Cardiac fibroblast (primary cell): ENCODE measurements around the gene TGM6.

Experiments
- DNase-seq, 2 donors: peaks; one replicate each; pipeline versions ENCODE4 v3.0.0 to v3.0.0-alpha.2; 2010; ENCODE audit warnings: low read depth in 2 of 2
- H3K4me3 ChIP-seq, 2 donors: replicated peaks in 1 of 2; 1 replicate in 1 of 2; 2 replicates in 1 of 2; pipeline ENCODE4 v1.5.1; 2011; ENCODE audit warnings: low read depth in 2 of 2, low read length in 2 of 2, mild to moderate bottlenecking in 2 of 2, moderate library complexity in 1 of 2
- CTCF ChIP-seq: IDR thresholded peaks from one replicate; pipeline ENCODE4 v1.5.1; 2011; ENCODE audit warnings: low read depth, mild to moderate bottlenecking, low read length, inconsistent platforms

TGM6 gene

GRCh38 chr20:2373098-2373497, 7.6 kb upstream of the TGM6 start:
- no peak for DNase-seq
- TF ChIP-seq CTCF = no peak

GRCh38 chr20:2374346-2375125, 6.2 kb upstream of the TGM6 start:
- DNase-seq = no peak
- no peak overlapping the region for H3K4me3 ChIP-seq
- TF ChIP-seq CTCF = no peak

More at GRCh38 chr20:2373098-2373497, 7.6 kb upstream of the TGM6 start:
- H3K4me3 ChIP-seq = no peak overlapping the region

DNA sequence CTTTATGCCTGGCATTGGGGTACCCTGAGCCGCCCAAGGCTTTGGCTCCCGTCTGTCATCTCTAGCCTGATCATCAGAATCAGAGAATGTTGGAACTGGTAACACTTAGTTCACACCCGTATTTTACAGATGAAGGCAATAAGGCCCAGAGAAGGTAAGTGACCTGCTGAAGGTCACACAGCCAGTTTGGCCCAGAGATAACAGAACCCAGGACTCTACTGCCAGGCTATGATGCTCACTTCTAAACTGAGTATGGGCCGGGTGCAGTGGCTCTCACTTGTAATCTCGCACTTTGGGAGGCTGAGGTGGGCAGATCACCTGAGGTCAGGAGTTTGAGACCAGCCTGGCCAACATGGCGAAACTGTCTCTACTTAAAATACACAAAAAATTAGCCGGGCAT, 1.8 kb upstream of the TGM6 start:
- TF ChIP-seq CTCF = no peak
- no peak overlapping the region for H3K4me3 ChIP-seq
- DNase-seq = no peak

- DNase-seq = no peak
- no peak for TF ChIP-seq CTCF
- no peak overlapping the region for H3K4me3 ChIP-seq
These were observed 1.0 kb upstream of the TGM6 start for GRCh38 chr20:2379511-2380229.

DNA sequence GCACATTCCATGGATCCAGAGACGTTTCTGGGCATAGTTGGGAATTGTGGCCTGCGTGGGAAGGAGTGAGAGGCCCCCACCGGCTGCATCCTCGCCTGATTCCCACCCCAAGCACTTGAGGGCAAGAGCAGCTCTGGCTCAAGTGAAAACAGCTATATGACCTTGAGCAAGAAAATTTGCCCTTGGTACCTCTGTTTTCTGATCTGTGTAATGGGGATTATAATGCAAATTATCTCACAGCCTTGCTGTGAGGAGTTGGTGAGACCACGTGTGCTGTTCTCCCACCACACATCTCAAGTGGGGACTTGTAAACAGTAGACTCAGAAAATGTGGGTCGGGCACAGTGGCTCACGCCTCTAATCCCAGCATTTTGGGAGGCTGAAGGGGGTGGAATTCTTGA, 602 bp downstream of the TGM6 start:
- no peak for TF ChIP-seq CTCF
- H3K4me3 ChIP-seq = no peak overlapping the region
- DNase-seq = no peak

DNA sequence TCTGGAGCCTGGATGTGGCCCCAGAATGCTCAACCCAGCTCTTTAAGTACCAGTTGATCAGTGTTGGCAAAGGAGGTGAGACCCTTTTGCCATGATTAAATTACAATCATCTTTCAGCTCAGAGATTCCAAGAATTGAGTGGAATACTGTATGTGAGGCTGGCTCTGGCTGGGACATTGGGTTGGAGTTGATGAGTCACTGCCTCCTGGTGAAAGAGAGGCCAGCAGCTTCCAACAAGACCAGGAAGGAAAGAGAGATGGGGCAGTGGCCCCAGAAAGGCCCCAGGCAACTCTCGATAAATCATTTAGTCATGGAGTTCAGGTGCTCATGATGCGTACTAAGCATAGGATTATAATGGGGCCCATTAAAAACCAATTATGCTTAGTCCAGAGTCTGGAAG, 2.1 kb downstream of the TGM6 start:
- no peak overlapping the region for H3K4me3 ChIP-seq
- no peak for DNase-seq
- TF ChIP-seq CTCF = no peak

GRCh38 chr20:2385026-2385425, 4.3 kb downstream of the TGM6 start:
- no peak overlapping the region for H3K4me3 ChIP-seq
- no peak for DNase-seq
- no peak for TF ChIP-seq CTCF
